Measurements from ENCODE around the gene NGDN. TPM values are rescaled to one million over a fixed set of nuclear protein-coding genes. Genes with fewer than 3 reads are reported as not detected.

NGDN gene
- total and polyA plus RNA-seq, 2 donors (not counting 3 experiments of a cell fraction or from before 2014, with no cell fraction given) = 25.6 to 36.5 TPM

GRCh38 chr14:23449314-23449713, 20.2 kb upstream of the NGDN start:
- Histone ChIP-seq H2AFZ (ENCODE audit: low read depth, low read length) (no peak overlapping the region), H3K4me2 (ENCODE audit: insufficient read depth, low read length) (no peak overlapping the region), H3K9ac (replicated peaks; ENCODE audit: extremely low read depth, insufficient read depth, low read length) (no peak overlapping the region), H3K4me1 (ENCODE audit: control insufficient read depth, extremely low read depth, insufficient read depth, low read length) (no peaks in the 10 kb centered on the region), H3K79me2 (ENCODE audit: control insufficient read depth, insufficient read depth, low read length) (no peaks in the 10 kb centered on the region), H3K27ac (ENCODE audit: insufficient read depth, low read depth, low read length) (no peak overlapping the region), H3K9me3 (replicated peaks; ENCODE audit: control insufficient read depth, insufficient read depth, low read length) (no peaks in the 10 kb centered on the region), H4K20me1 (replicated peaks; ENCODE audit: control insufficient read depth, extremely low read depth, insufficient read depth, low read length) (no peaks in the 10 kb centered on the region), H3K4me3 (replicated peaks in 1 of 3; ENCODE audit: insufficient read depth in 1 of 3, low read depth in 1 of 3, low read length in 3 of 3) (no peak overlapping the region), H3K9me1 (replicated peaks; ENCODE audit: control insufficient read depth, extremely low read depth, insufficient read depth, low read length) (no peaks in the 10 kb centered on the region), H3K27me3 (ENCODE audit: control insufficient read depth in 2 of 2, insufficient read depth in 2 of 2, low read length in 2 of 2) (peaks cover 14 to 31% of the 10 kb centered on the region in 2 experiments), H3K36me3 (ENCODE audit: control insufficient read depth in 2 of 2, extremely low read depth in 1 of 2, insufficient read depth in 2 of 2, low read length in 2 of 2) (no peaks in the 10 kb centered on the region)
- ChIA-PET CTCF (interaction anchor here (1.5 kb wide), 1 partner anchor 29 kb away, joined by 4 read pairs; no protein-coding TSS in a partner anchor), POLR2A (no interaction called here)
- TF ChIP-seq POLR2AphosphoS5 (IDR thresholded peaks at IDR 0.05; ENCODE audit: insufficient read depth, low read depth, low read length) = no peak
- TF ChIP-seq GATA2 (IDR thresholded peaks at IDR 0.05; ENCODE audit: insufficient read depth, insufficient read length, low read depth, low read length) = no peak
- no peak for TF ChIP-seq EZH2 (IDR thresholded peaks at IDR 0.05; ENCODE audit: borderline replicate concordance, low read depth, low read length, severe bottlenecking)
- TF ChIP-seq POLR2A (IDR thresholded peaks at IDR 0.05; ENCODE audit: low read depth, low read length) = no peak
- TF ChIP-seq JUN (IDR thresholded peaks at IDR 0.05; ENCODE audit: borderline replicate concordance, insufficient read depth, insufficient read length, low read depth) = no peak
- TF ChIP-seq MYC (IDR thresholded peaks at IDR 0.05; ENCODE audit: low read depth, low read length) = no peak
- no peak for TF ChIP-seq MAX (IDR thresholded peaks at IDR 0.05; ENCODE audit: insufficient read depth, insufficient read length)
- no peak for TF ChIP-seq CTCF (IDR thresholded peaks at IDR 0.05; ENCODE audit: extremely low read depth in 1 of 2, insufficient read depth in 1 of 2, low read depth in 1 of 2, low read length in 2 of 2)
- TF ChIP-seq FOS (IDR thresholded peaks at IDR 0.05; ENCODE audit: borderline replicate concordance, insufficient read depth, low read length) = no peak
- DNase-seq (ENCODE audit: low read depth, low spot score) (no peak), FAIRE-seq (no peak)
- intact Hi-C loops (cut with micrococcal nuclease) (no loop called here), dilution Hi-C loops (cut with MboI; ENCODE audit: extremely low pct_ligation_motif_present, low sequenced_read_pairs) (no loop called here)
- BruUV-seq (replicated peaks) = no TSS peak
